A673 (cell line): ENCODE results near the gene NBAS.

Experiments
- CTCF ChIP-seq: fragments of 300-800, 200-600 bp; sonication (generic); conservative IDR thresholded peaks from 2 replicates; pipeline ENCODE4 v1.5.1; 2017; ENCODE audit warnings: low read depth, mild to moderate bottlenecking, antibody characterized with exemption, low read length, moderate library complexity, mixed read lengths
- EZH2 ChIP-seq: fragments of 200-600 bp; sonication (generic); IDR thresholded peaks from 2 replicates; pipeline ENCODE4 v1.6.1; 2017; ENCODE audit warnings: borderline replicate concordance, low read depth, mild to moderate bottlenecking, mixed read lengths, antibody characterized with exemption, low read length; ENCODE audit not compliant: poor library complexity, severe bottlenecking

- TF ChIP-seq CTCF (no peak), EZH2 (no peak)
Measured at GRCh38 chr2:15323227-15323626, 237.9 kb downstream of the NBAS start.
